Measurements from ENCODE around the gene FZR1. TPM values are rescaled to one million over a fixed set of nuclear protein-coding genes. Genes with fewer than 3 reads are reported as not detected.

FZR1 gene
- total RNA-seq, 2 donors from 2014 or later, result 16.6 to 20.1 TPM

GRCh38 chr19:3464587-3465235 is 41.4 kb upstream of the FZR1 start:
- no peaks in the 10 kb centered on the region for H3K9me3 ChIP-seq
- no peaks in the 10 kb centered on the region for H3K27me3 ChIP-seq
- TF ChIP-seq CTCF (IDR thresholded peaks at IDR 0.05), result no peak
- no peak overlapping the region for H3K27ac ChIP-seq
- 83 to 94% methylated on average over 24 to 28 of the region's 31 CpGs for WGBS, 2 donors
- H3K4me1 ChIP-seq, result peaks cover 13% of the 10 kb centered on the region
- no peak for ATAC-seq
- no peak overlapping the region for H3K4me3 ChIP-seq
- H3K36me3 ChIP-seq (replicated peaks in 1 of 2; ENCODE audit: insufficient read depth in 1 of 2, low read depth in 2 of 2), result peaks cover 8% of the 10 kb centered on the region in 2 donors
- intact Hi-C loops (cut with DNase I), result loop anchor here (5.0 kb wide), 1 partner anchor 32 kb away; no protein-coding TSS in a partner anchor
- DNase-seq, result no peak

GRCh38 chr19:3465552-3465951 is 40.6 kb upstream of the FZR1 start:
- 86 to 98% methylated on average over 3 to 7 of the region's 7 CpGs for WGBS, 2 donors
- intact Hi-C loops (cut with DNase I), result loop anchor here (5.0 kb wide), 1 partner anchor 33 kb away; no protein-coding TSS in a partner anchor
- peaks cover 5% of the 10 kb centered on the region for H3K4me1 ChIP-seq
- no peaks in the 10 kb centered on the region for H3K9me3 ChIP-seq
- H3K36me3 ChIP-seq (replicated peaks in 1 of 2; ENCODE audit: insufficient read depth in 1 of 2, low read depth in 2 of 2), result peaks cover 8% of the 10 kb centered on the region in 2 donors
- H3K4me3 ChIP-seq, result no peak overlapping the region
- H3K27me3 ChIP-seq, result no peaks in the 10 kb centered on the region
- no peak overlapping the region for H3K27ac ChIP-seq
- DNase-seq (no peak), ATAC-seq (no peak)
- no peak for TF ChIP-seq POLR2A (IDR thresholded peaks at IDR 0.05)
- no peak for TF ChIP-seq CTCF (IDR thresholded peaks at IDR 0.05)

- Histone ChIP-seq H3K27me3 (no peaks in the 10 kb centered on the region), H3K4me1 (peaks cover under 1% of the 10 kb centered on the region), H3K36me3 (replicated peaks in 1 of 2; ENCODE audit: insufficient read depth in 1 of 2, low read depth in 2 of 2) (peaks cover 7 to 8% of the 10 kb centered on the region in 2 donors), H3K27ac (no peak overlapping the region), H3K9me3 (no peaks in the 10 kb centered on the region), H3K4me3 (no peak overlapping the region)
- TF ChIP-seq POLR2A (IDR thresholded peaks at IDR 0.05) (no peak), CTCF (IDR thresholded peaks at IDR 0.05) (no peak)
- intact Hi-C loops (cut with DNase I), result loop anchor here (5.0 kb wide), 1 partner anchor 34 kb away; no protein-coding TSS in a partner anchor
- ATAC-seq (no peak), DNase-seq (no peak)
- WGBS, 2 donors, result 91 to 98% methylated on average over 9 of the region's 9 CpGs
Observed at GRCh38 chr19:3466635-3467034, 39.5 kb upstream of the FZR1 start.

- intact Hi-C loops (cut with DNase I), result loop anchor here (5.0 kb wide), 1 partner anchor 35 kb away; no protein-coding TSS in a partner anchor
- Histone ChIP-seq H3K4me1 (peaks cover 10% of the 10 kb centered on the region), H3K27me3 (no peaks in the 10 kb centered on the region), H3K9me3 (no peaks in the 10 kb centered on the region), H3K4me3 (no peak overlapping the region), H3K36me3 (replicated peaks in 1 of 2; ENCODE audit: insufficient read depth in 1 of 2, low read depth in 2 of 2) (peaks cover 4 to 8% of the 10 kb centered on the region in 2 donors), H3K27ac (no peak overlapping the region)
- ATAC-seq, result no peak
- TF ChIP-seq POLR2A (IDR thresholded peaks at IDR 0.05), result no peak
- no peak for TF ChIP-seq CTCF (IDR thresholded peaks at IDR 0.05)
- 84 to 88% methylated on average over 8 to 9 of the region's 10 CpGs for WGBS, 2 donors
- no peak for DNase-seq
Observed at GRCh38 chr19:3467437-3468198, 38.5 kb upstream of the FZR1 start.
